PC-9 (cell line): ENCODE results near the gene MSL1.

Source experiments
- CTCF ChIP-seq: fragments of 200-600 bp; sonication (generic); conservative IDR thresholded peaks from 2 replicates; pipeline ENCODE4 v1.6.1; 2017; ENCODE audit warnings: mixed run types, antibody characterized with exemption, mild to moderate bottlenecking, moderate library complexity
- EZH2 ChIP-seq: fragments of 200-600 bp; sonication (generic); IDR thresholded peaks from 2 replicates; pipeline ENCODE4 v1.8.0; 2017; ENCODE audit warnings: antibody characterized with exemption, low read depth

- TF ChIP-seq CTCF (no peak), EZH2 (no peak)
Measured at GRCh38 chr17:40108970-40109824, 12.6 kb upstream of the MSL1 start.
